ENCODE measurements around the gene WDR33. TPM values are rescaled to one million over a fixed set of nuclear protein-coding genes. Genes with fewer than 3 reads are reported as not detected.
A peak's percentile ranks its signal among the peaks of the same experiment; 100 is the strongest.

Gene WDR33
- total and polyA plus RNA-seq, 2 of the 13 experiments (the other 11 are each of a cell fraction or from before 2014, with no cell fraction given): 54.9 to 78.2 TPM

DNA sequence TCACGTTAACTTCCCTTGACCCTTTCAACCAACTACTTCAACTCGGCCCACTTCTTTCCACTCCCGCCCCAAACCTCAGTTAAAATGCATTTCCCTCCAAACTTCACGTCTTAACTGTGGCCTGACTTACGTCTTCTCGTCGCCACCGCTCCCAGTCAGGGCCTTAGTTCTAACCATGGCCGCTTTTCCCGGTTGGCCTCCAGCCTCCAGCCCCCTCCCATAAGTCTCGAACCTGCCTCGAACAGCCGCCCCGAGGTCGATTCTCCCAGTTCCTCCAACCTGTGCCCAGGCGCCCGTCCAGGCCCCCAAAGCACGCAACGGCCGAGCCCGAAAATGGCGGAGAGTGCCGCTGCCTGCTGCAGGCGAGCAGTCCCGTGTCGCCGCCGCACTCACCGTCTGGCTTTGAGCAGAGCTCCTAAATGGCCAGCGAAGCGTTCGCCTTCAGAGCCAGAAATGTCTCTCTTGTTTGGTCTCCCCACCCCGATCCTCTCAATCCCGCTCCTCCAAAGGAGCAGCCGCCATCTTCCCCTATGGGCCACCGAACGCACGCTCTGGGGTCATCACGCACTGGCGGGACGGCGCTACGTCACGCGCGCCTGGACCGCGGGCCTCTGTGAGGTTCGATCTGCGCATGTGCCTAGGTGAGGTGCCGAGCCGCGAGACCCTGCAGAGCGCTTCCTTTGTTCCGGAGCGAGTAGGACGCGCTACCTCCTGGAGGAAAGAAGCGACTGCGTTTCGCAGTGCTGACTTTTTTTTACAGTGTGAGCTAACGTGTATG, at the start of gene WDR33 (continued):
- peak; percentile 62; the same call in 1 of the 2 replicates for TF ChIP-seq ZNF710 (CRISPR knock-in tag; IDR thresholded peaks at IDR 0.05; ENCODE audit: borderline replicate concordance)
- TF ChIP-seq NCOA1 (CRISPR knock-in tag; IDR thresholded peaks at IDR 0.05): peak; percentile 97
- TF ChIP-seq CAMTA2 (CRISPR knock-in tag; IDR thresholded peaks at IDR 0.05; ENCODE audit: borderline replicate concordance): 0 out of 2 replicates have a peak, but pooled peaks have one; percentile 1
- TF ChIP-seq KDM5B (CRISPR knock-in tag; IDR thresholded peaks at IDR 0.05; ENCODE audit: borderline replicate concordance): peak; percentile 97
- TF ChIP-seq ZNF772 (CRISPR knock-in tag; IDR thresholded peaks at IDR 0.05): peak; percentile 94
- peak; percentile 46 for TF ChIP-seq JARID2 (CRISPR knock-in tag; IDR thresholded peaks at IDR 0.05; ENCODE audit: insufficient replicate concordance)
- peak; percentile 87 for TF ChIP-seq REL (CRISPR knock-in tag; conservative IDR thresholded peaks at IDR 0.05)
- TF ChIP-seq, protein P1, sequence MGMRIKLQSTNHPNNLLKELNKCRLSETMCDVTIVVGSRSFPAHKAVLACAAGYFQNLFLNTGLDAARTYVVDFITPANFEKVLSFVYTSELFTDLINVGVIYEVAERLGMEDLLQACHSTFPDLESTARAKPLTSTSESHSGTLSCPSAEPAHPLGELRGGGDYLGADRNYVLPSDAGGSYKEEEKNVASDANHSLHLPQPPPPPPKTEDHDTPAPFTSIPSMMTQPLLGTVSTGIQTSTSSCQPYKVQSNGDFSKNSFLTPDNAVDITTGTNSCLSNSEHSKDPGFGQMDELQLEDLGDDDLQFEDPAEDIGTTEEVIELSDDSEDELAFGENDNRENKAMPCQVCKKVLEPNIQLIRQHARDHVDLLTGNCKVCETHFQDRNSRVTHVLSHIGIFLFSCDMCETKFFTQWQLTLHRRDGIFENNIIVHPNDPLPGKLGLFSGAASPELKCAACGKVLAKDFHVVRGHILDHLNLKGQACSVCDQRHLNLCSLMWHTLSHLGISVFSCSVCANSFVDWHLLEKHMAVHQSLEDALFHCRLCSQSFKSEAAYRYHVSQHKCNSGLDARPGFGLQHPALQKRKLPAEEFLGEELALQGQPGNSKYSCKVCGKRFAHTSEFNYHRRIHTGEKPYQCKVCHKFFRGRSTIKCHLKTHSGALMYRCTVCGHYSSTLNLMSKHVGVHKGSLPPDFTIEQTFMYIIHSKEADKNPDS (CRISPR knock-in tag; IDR thresholded peaks at IDR 0.05): peak; percentile 74; the same call in 1 of the 2 replicates
- peak; percentile 82 for TF ChIP-seq IKZF4 (CRISPR knock-in tag; IDR thresholded peaks at IDR 0.05; ENCODE audit: borderline replicate concordance, low read depth, not compliant biosample characterization)
- peak; percentile 66 for TF ChIP-seq MED8 (CRISPR knock-in tag; IDR thresholded peaks at IDR 0.05; ENCODE audit: insufficient replicate concordance)
- peak; percentile 89; the same call in 1 of the 2 replicates for TF ChIP-seq TIGD3 (CRISPR knock-in tag; IDR thresholded peaks at IDR 0.05; ENCODE audit: borderline replicate concordance)
- TF ChIP-seq, protein P2, sequence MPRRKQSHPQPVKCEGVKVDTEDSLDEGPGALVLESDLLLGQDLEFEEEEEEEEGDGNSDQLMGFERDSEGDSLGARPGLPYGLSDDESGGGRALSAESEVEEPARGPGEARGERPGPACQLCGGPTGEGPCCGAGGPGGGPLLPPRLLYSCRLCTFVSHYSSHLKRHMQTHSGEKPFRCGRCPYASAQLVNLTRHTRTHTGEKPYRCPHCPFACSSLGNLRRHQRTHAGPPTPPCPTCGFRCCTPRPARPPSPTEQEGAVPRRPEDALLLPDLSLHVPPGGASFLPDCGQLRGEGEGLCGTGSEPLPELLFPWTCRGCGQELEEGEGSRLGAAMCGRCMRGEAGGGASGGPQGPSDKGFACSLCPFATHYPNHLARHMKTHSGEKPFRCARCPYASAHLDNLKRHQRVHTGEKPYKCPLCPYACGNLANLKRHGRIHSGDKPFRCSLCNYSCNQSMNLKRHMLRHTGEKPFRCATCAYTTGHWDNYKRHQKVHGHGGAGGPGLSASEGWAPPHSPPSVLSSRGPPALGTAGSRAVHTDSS (CRISPR knock-in tag; conservative IDR thresholded peaks at IDR 0.05): no peak
- peak; percentile 74; the same call in 1 of the 2 replicates for TF ChIP-seq ZNF138 (CRISPR knock-in tag; IDR thresholded peaks at IDR 0.05; ENCODE audit: low read depth)
- TF ChIP-seq, protein P3, sequence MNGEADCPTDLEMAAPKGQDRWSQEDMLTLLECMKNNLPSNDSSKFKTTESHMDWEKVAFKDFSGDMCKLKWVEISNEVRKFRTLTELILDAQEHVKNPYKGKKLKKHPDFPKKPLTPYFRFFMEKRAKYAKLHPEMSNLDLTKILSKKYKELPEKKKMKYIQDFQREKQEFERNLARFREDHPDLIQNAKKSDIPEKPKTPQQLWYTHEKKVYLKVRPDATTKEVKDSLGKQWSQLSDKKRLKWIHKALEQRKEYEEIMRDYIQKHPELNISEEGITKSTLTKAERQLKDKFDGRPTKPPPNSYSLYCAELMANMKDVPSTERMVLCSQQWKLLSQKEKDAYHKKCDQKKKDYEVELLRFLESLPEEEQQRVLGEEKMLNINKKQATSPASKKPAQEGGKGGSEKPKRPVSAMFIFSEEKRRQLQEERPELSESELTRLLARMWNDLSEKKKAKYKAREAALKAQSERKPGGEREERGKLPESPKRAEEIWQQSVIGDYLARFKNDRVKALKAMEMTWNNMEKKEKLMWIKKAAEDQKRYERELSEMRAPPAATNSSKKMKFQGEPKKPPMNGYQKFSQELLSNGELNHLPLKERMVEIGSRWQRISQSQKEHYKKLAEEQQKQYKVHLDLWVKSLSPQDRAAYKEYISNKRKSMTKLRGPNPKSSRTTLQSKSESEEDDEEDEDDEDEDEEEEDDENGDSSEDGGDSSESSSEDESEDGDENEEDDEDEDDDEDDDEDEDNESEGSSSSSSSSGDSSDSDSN (CRISPR knock-in tag; IDR thresholded peaks at IDR 0.05): peak; percentile 95
- TF ChIP-seq CENPX (CRISPR knock-in tag; IDR thresholded peaks at IDR 0.05): no peak
- TF ChIP-seq SRF (IDR thresholded peaks at IDR 0.05; ENCODE audit: low read depth, low read length): 0 out of 2 replicates have a peak, but pooled peaks have one; percentile 3
- TF ChIP-seq ARNT (IDR thresholded peaks at IDR 0.05): no peak
- peak; percentile 99 for TF ChIP-seq KMT2A (CRISPR knock-in tag; IDR thresholded peaks at IDR 0.05)
- peak; percentile 90; the same call in 1 of the 2 replicates for TF ChIP-seq ZBTB7A (CRISPR knock-in tag; IDR thresholded peaks at IDR 0.05)
